ENCODE measurements around the gene CCDC107. TPM values are rescaled to one million over a fixed set of nuclear protein-coding genes. Genes with fewer than 3 reads are reported as not detected.
"Not testable (repeated sequence)": the region's sequence is repeated elsewhere in the genome, so short reads cannot be mapped to it uniquely, and the experiment has no call there.

Gene CCDC107
- total RNA-seq, 4 donors from 2014 or later, result 68.4 to 117 (median 104) TPM

- WGBS, result 98% methylated on average over 4 of the region's 6 CpGs
- Histone ChIP-seq H3K27me3 (no peaks in the 10 kb centered on the region), H3K36me3 (no peaks in the 10 kb centered on the region), H3K4me3 (no peak overlapping the region), H3K27ac (replicated peaks in 1 of 4) (no peak overlapping the region), H3K4me1 (no peaks in the 10 kb centered on the region), H3K9me3 (no peaks in the 10 kb centered on the region)
- intact Hi-C loops (cut with DNase I), result no loop called here
- DNase-seq (ENCODE audit: extremely low spot score), result no peak
- TF ChIP-seq EP300 (IDR thresholded peaks at IDR 0.05) (no peak), POLR2AphosphoS5 (IDR thresholded peaks at IDR 0.05) (no peak), POLR2A (IDR thresholded peaks at IDR 0.05; ENCODE audit: low read depth) (no peak), CTCF (IDR thresholded peaks at IDR 0.05) (no peak)
Observed at GRCh38 chr9:35628389-35628991, 29.6 kb upstream of the CCDC107 start.

DNA sequence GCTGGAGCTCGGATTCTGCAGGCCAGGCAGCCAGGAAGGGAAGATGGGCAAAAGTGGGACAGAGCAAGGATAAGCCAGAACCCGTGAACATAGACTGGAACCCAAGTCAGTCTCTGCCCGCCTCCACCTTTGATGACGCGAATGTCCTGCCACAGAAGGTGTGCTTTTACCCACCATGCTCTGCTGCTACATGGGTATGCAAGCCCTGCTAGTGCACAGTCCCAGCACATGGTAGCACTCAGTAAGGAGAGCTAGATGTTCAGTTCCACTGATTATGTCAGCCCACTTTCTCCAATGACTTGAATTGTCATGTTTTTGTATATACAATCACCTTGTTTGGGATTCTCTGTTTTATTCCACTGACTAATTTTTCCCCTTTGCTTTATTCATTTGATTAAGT, 28.5 kb upstream of the CCDC107 start:
- WGBS, result 89% methylated on average over 5 of the region's 5 CpGs
- no peak for TF ChIP-seq POLR2A (IDR thresholded peaks at IDR 0.05; ENCODE audit: low read depth)
- TF ChIP-seq CTCF (IDR thresholded peaks at IDR 0.05), result no peak

GRCh38 chr9:35635730-35636129, 22.4 kb upstream of the CCDC107 start:
- H3K36me3 ChIP-seq, result peaks cover 0 to 3% (median 0%) of the 10 kb centered on the region in 4 donors
- H3K4me1 ChIP-seq, result peaks cover 0 to 2% (median 0%) of the 10 kb centered on the region in 4 donors
- H3K4me3 ChIP-seq, result no peak overlapping the region
- no peak for TF ChIP-seq CTCF (IDR thresholded peaks at IDR 0.05)
- TF ChIP-seq POLR2AphosphoS5 (IDR thresholded peaks at IDR 0.05), result no peak
- TF ChIP-seq POLR2A (IDR thresholded peaks at IDR 0.05; ENCODE audit: low read depth), result no peak
- no peak for TF ChIP-seq EP300 (IDR thresholded peaks at IDR 0.05)
- DNase-seq (ENCODE audit: extremely low spot score), result no peak
- H3K27ac ChIP-seq (replicated peaks in 1 of 4), result no peak overlapping the region
- intact Hi-C loops (cut with DNase I), result no loop called here
- H3K9me3 ChIP-seq, result no peaks in the 10 kb centered on the region
- H3K27me3 ChIP-seq, result no peaks in the 10 kb centered on the region

More for the DNA sequence above, 28.5 kb upstream of the CCDC107 start:
- H3K36me3 ChIP-seq, result no peaks in the 10 kb centered on the region
- DNase-seq (ENCODE audit: extremely low spot score), result no peak
- H3K27ac ChIP-seq (replicated peaks in 1 of 4), result no peak overlapping the region
- intact Hi-C loops (cut with DNase I), result no loop called here
- no peaks in the 10 kb centered on the region for H3K9me3 ChIP-seq
- no peaks in the 10 kb centered on the region for H3K4me1 ChIP-seq
- H3K4me3 ChIP-seq, result no peak overlapping the region
- H3K27me3 ChIP-seq, result no peaks in the 10 kb centered on the region

DNA sequence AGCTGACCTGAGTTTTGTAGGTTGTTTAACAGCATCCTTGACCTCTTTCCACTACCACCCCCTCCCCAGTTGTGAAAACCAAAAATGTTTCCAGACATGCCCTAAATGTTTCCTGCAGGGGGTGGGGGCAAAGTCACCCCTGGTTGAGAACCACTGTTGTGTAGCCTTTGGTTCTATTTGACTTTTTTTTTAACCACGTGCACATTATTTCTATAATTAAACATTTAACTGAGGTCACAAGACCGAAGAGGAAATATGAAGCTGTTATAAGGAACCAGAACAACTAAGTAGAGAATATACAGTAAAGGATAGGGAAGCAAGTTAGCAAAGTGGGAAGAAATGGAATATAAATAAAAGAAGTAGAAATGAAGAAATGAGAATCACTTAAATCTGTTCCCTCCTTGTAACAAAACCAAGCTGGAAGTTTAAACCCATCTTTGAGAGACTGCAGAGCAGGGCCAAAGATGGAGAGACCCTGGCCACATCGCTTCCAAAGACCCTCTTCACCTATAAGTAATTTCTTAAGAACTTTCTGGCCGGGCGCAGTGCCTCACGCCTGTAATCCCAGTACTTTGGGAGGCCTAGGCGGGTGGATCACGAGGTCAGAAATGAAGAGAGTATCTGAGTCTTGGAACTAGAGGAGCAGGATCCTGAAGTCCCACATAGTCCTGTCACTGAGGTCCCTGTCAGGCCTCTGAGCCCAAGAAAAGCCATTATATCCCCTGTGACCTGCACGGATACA, 21.8 kb upstream of the CCDC107 start:
- WGBS, result 84% methylated on average over 9 of the region's 9 CpGs
- H3K36me3 ChIP-seq, result peaks cover 0 to 5% (median 0%) of the 10 kb centered on the region in 4 donors
- DNase-seq (ENCODE audit: extremely low spot score), result no peak

DNA sequence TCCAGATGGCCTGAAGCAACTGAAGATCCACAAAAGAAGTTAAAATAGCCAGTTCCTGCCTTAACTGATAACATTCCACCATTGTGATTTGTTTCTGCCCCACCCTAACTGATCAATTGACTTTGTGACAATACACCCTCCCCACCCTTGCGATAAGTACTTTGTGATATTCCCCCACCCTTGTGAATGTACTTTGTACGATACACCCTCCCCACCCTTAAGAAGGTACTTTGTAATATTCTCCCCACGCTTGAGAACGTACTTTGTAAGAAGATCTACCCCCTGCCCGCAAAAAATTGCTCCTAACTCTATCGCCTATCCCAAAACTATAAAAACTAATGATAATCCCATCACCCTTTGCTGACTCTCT, 21.2 kb upstream of the CCDC107 start:
- intact Hi-C loops (cut with DNase I); H3K4me3 ChIP-seq; H3K27me3 ChIP-seq; DNase-seq (ENCODE audit: extremely low spot score); H3K9me3 ChIP-seq; H3K4me1 ChIP-seq; H3K36me3 ChIP-seq; H3K27ac ChIP-seq (replicated peaks in 1 of 4): not testable (repeated sequence)
- 97% methylated on average over 6 of the region's 6 CpGs for WGBS

More for the DNA sequence above, 21.8 kb upstream of the CCDC107 start:
- no peak overlapping the region for H3K27ac ChIP-seq (replicated peaks in 1 of 4)
- no peak overlapping the region for H3K4me3 ChIP-seq
- H3K4me1 ChIP-seq, result peaks cover 0 to 2% (median 0%) of the 10 kb centered on the region in 4 donors
- TF ChIP-seq EP300 (IDR thresholded peaks at IDR 0.05) (no peak), POLR2AphosphoS5 (IDR thresholded peaks at IDR 0.05) (no peak), POLR2A (IDR thresholded peaks at IDR 0.05; ENCODE audit: low read depth) (no peak), CTCF (IDR thresholded peaks at IDR 0.05) (no peak)
- no peaks in the 10 kb centered on the region for H3K9me3 ChIP-seq
- intact Hi-C loops (cut with DNase I), result no loop called here
- H3K27me3 ChIP-seq, result no peaks in the 10 kb centered on the region

- H3K27ac ChIP-seq (replicated peaks in 1 of 4); H3K4me1 ChIP-seq; H3K27me3 ChIP-seq; intact Hi-C loops (cut with DNase I); H3K4me3 ChIP-seq; H3K9me3 ChIP-seq; H3K36me3 ChIP-seq; DNase-seq (ENCODE audit: extremely low spot score): not testable (repeated sequence)
- WGBS, result 95% methylated on average over 9 of the region's 9 CpGs
Observed at GRCh38 chr9:35637427-35637955, 20.6 kb upstream of the CCDC107 start.

DNA sequence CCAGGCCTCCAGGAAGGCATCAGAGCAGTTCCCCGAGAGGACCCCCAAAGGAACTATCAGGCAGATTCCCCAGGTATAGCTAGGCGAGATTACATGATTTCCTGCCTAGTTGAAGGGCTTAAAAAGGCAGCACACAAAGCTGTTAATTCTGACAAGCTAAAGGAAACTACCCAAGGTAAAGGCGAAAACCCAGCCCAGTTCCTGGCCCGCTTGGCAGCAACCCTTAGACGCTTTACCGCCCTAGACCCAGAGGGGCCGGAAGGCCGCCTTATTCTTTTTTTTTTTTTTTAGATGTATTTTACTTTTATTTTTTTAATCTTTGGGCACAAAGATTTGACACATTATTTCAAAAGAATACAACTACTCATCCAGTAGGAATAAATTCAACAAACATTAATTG, 19.3 kb upstream of the CCDC107 start:
- H3K4me3 ChIP-seq; H3K27ac ChIP-seq (replicated peaks in 1 of 4); H3K4me1 ChIP-seq; DNase-seq (ENCODE audit: extremely low spot score); H3K27me3 ChIP-seq; intact Hi-C loops (cut with DNase I); H3K9me3 ChIP-seq; H3K36me3 ChIP-seq: not testable (repeated sequence)
- WGBS, result 76% methylated on average over 7 of the region's 8 CpGs

- H3K36me3 ChIP-seq; H3K27me3 ChIP-seq; H3K4me1 ChIP-seq; H3K4me3 ChIP-seq; intact Hi-C loops (cut with DNase I); H3K27ac ChIP-seq (replicated peaks in 1 of 4); H3K9me3 ChIP-seq; DNase-seq (ENCODE audit: extremely low spot score): not testable (repeated sequence)
- WGBS, result 54% methylated on average over 1 of the region's 1 CpG
Observed at GRCh38 chr9:35639225-35639624, 18.9 kb upstream of the CCDC107 start.
